ENCODE measurements around the gene SLC25A43. TPM values are rescaled to one million over a fixed set of nuclear protein-coding genes. Genes with fewer than 3 reads are reported as not detected.

SLC25A43 gene
- total RNA-seq, 2 experiments from 2014 or later: 13.7 to 15.6 TPM

DNA sequence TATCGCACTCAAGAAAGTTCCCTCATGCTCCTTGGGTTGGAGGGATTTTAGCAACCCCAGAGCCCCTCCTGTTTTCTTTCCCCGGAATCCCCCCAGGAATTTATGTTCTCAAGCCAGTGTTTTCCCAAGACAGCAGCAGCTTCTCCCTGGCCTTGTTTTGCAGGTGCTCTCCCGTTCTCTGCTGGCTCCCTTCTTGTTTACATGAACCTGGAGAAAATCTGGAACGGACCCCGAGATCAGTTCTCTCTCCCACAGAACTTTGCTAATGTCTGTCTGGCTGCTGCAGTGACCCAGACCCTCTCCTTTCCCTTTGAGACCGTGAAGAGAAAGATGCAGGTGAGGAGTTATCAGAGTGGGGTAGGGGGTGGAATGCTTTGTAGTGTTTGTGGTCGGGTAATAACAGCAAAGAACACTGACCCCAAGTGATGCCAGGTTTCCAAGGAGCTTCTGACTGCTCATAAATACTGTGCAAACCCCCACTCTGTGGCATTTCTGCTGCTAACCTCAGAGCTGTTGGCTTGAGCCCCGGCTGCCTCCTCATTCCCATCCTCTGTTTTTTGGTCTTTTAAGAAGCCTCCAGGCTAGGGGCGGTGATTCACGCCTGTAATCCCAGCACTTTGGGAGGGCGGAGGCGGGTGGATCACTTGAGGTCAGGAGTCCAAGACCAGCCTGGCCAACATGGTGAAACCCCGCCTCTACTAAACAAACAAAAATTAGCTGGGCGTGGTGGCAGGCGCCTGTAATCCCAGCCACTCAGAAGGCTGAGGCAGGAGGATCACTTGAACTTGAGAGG, 11.1 kb downstream of the SLC25A43 start:
- Histone ChIP-seq H3K4me2 (ENCODE audit: low read length) (no peak overlapping the region), H3K9me3 (ENCODE audit: low read length) (no peaks in the 10 kb centered on the region), H2AFZ (ENCODE audit: low read length) (no peak overlapping the region), H4K20me1 (ENCODE audit: insufficient read depth, low read length) (no peaks in the 10 kb centered on the region), H3K4me3 (ENCODE audit: low read depth, low read length, poor library complexity, severe bottlenecking) (no peak overlapping the region), H3K27ac (ENCODE audit: low read depth, low read length, poor library complexity, severe bottlenecking) (no peak overlapping the region), H3K9me2 (ENCODE audit: insufficient read depth, low read length) (no peaks in the 10 kb centered on the region), H3K79me2 (ENCODE audit: insufficient read depth, low read depth, low read length) (no peaks in the 10 kb centered on the region), H3K4me1 (ENCODE audit: insufficient read depth, low read length, poor library complexity, severe bottlenecking) (no peaks in the 10 kb centered on the region), H3K36me3 (ENCODE audit: insufficient read depth, low read length) (peaks cover 8% of the 10 kb centered on the region)
- ChIA-PET CTCF (ENCODE audit: unreplicated experiment) (no interaction called here), POLR2A (no interaction called here)
- TF ChIP-seq, protein P1, sequence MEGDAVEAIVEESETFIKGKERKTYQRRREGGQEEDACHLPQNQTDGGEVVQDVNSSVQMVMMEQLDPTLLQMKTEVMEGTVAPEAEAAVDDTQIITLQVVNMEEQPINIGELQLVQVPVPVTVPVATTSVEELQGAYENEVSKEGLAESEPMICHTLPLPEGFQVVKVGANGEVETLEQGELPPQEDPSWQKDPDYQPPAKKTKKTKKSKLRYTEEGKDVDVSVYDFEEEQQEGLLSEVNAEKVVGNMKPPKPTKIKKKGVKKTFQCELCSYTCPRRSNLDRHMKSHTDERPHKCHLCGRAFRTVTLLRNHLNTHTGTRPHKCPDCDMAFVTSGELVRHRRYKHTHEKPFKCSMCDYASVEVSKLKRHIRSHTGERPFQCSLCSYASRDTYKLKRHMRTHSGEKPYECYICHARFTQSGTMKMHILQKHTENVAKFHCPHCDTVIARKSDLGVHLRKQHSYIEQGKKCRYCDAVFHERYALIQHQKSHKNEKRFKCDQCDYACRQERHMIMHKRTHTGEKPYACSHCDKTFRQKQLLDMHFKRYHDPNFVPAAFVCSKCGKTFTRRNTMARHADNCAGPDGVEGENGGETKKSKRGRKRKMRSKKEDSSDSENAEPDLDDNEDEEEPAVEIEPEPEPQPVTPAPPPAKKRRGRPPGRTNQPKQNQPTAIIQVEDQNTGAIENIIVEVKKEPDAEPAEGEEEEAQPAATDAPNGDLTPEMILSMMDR (conservative IDR thresholded peaks at IDR 0.05; ENCODE audit: low read length): no peak
- TF ChIP-seq EZH2phosphoT487 (IDR thresholded peaks at IDR 0.05; ENCODE audit: borderline replicate concordance, low read depth, low read length): no peak
- no TSS peak for BruUV-seq (replicated peaks)
- no peak for DNase-seq (ENCODE audit: low spot score)
- intact Hi-C loops (cut with micrococcal nuclease; ENCODE audit: unreplicated experiment): loop anchor here (10.0 kb wide), 1 partner anchor 105 kb away; no protein-coding TSS in a partner anchor

GRCh38 chrX:119410854-119411253, 11.7 kb downstream of the SLC25A43 start:
- no peak overlapping the region for H3K27ac ChIP-seq (ENCODE audit: low read depth, low read length, poor library complexity, severe bottlenecking)
- no peak overlapping the region for H3K4me2 ChIP-seq (ENCODE audit: low read length)
- intact Hi-C loops (cut with micrococcal nuclease; ENCODE audit: unreplicated experiment): loop anchor here (10.0 kb wide), 1 partner anchor 104 kb away; no protein-coding TSS in a partner anchor
- peaks cover 8% of the 10 kb centered on the region for H3K36me3 ChIP-seq (ENCODE audit: insufficient read depth, low read length)
- TF ChIP-seq EZH2phosphoT487 (IDR thresholded peaks at IDR 0.05; ENCODE audit: borderline replicate concordance, low read depth, low read length): no peak
- TF ChIP-seq, protein P1 (conservative IDR thresholded peaks at IDR 0.05; ENCODE audit: low read length): no peak
- H3K4me1 ChIP-seq (ENCODE audit: insufficient read depth, low read length, poor library complexity, severe bottlenecking): no peaks in the 10 kb centered on the region
- no peaks in the 10 kb centered on the region for H3K79me2 ChIP-seq (ENCODE audit: insufficient read depth, low read depth, low read length)
- ChIA-PET POLR2A (no interaction called here), CTCF (ENCODE audit: unreplicated experiment) (no interaction called here)
- no peak overlapping the region for H2AFZ ChIP-seq (ENCODE audit: low read length)
- H4K20me1 ChIP-seq (ENCODE audit: insufficient read depth, low read length): no peaks in the 10 kb centered on the region
- BruUV-seq (replicated peaks): no TSS peak
- no peak overlapping the region for H3K4me3 ChIP-seq (ENCODE audit: low read depth, low read length, poor library complexity, severe bottlenecking)
- DNase-seq (ENCODE audit: low spot score): no peak
- no peaks in the 10 kb centered on the region for H3K9me3 ChIP-seq (ENCODE audit: low read length)
- no peaks in the 10 kb centered on the region for H3K9me2 ChIP-seq (ENCODE audit: insufficient read depth, low read length)

DNA sequence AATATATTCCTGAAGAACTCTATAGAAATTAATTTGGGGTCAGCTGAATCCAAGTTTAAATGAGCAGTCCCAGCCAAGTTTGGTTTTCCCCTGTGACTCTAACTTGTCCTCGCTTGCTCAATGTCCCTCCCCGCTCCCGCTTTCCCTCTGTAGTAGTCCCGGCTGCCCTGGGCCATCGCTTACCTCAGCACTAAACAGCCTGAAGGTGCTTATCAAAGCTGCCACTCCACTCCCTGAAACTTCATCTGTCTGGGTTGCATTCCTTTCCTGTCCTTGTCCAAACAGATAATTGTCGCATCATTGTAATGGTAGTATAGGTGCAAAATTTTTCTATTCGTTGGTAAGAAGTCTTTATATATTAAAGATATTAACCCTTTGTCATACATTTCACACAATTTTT, 12.8 kb downstream of the SLC25A43 start:
- CTCF ChIA-PET (ENCODE audit: unreplicated experiment): no interaction called here
- BruUV-seq (replicated peaks): no TSS peak

More for the DNA sequence above, 12.8 kb downstream of the SLC25A43 start:
- Histone ChIP-seq H3K27ac (ENCODE audit: low read depth, low read length, poor library complexity, severe bottlenecking) (no peak overlapping the region), H2AFZ (ENCODE audit: low read length) (no peak overlapping the region), H3K36me3 (ENCODE audit: insufficient read depth, low read length) (peaks cover under 1% of the 10 kb centered on the region), H3K79me2 (ENCODE audit: insufficient read depth, low read depth, low read length) (no peaks in the 10 kb centered on the region), H3K9me2 (ENCODE audit: insufficient read depth, low read length) (no peaks in the 10 kb centered on the region), H3K9me3 (ENCODE audit: low read length) (no peaks in the 10 kb centered on the region), H3K4me1 (ENCODE audit: insufficient read depth, low read length, poor library complexity, severe bottlenecking) (no peaks in the 10 kb centered on the region), H4K20me1 (ENCODE audit: insufficient read depth, low read length) (no peaks in the 10 kb centered on the region), H3K4me3 (ENCODE audit: low read depth, low read length, poor library complexity, severe bottlenecking) (no peak overlapping the region), H3K4me2 (ENCODE audit: low read length) (no peak overlapping the region)
- no peak for DNase-seq (ENCODE audit: low spot score)
- POLR2A ChIA-PET: no interaction called here
- no peak for TF ChIP-seq EZH2phosphoT487 (IDR thresholded peaks at IDR 0.05; ENCODE audit: borderline replicate concordance, low read depth, low read length)
- TF ChIP-seq, protein P1 (conservative IDR thresholded peaks at IDR 0.05; ENCODE audit: low read length): no peak
- intact Hi-C loops (cut with micrococcal nuclease; ENCODE audit: unreplicated experiment): loop anchor here (10.0 kb wide), 1 partner anchor 103 kb away; no protein-coding TSS in a partner anchor

Measured in OCI-LY7 (cell line).